HepG2 (cell line): ENCODE data around the gene SRGAP3. TPM values are rescaled to one million over a fixed set of nuclear protein-coding genes. Genes with fewer than 3 reads are reported as not detected.

Source experiments
- ATAC-seq: fragments of 200-7000 bp; cut with Tn5 transposase; 3 replicates; pipeline ENCODE4 v1.9.1; 2020; ENCODE audit warnings: mild to moderate bottlenecking, moderate library complexity
- BruUV-seq: library from RNA; stranded (reverse); fragments of 400-500 nt; replicated peaks from 2 replicates; lab custom pipeline; 2021; lab: Mats Ljungman, UMichigan
- CTCF ChIA-PET: fragments of 300-600 bp; formaldehyde crosslinking; extraction: SDS; loops from one replicate; lab custom pipeline; 2021; ENCODE audit warnings: low total read pairs, inconsistent platforms, low intra/inter-chr PET ratio; lab: Yijun Ruan, JAX
- POLR2A ChIA-PET: fragments of 350-600 bp; sonication (Branson Sonifier 250); formaldehyde crosslinking; loops from one replicate; lab custom pipeline; 2020; ENCODE audit warnings: antibody characterized with exemption, inconsistent platforms; lab: Yijun Ruan, JAX
- DNase-seq: peaks from one replicate; pipeline ENCODE4 v3.0.0-alpha.2; 2015; ENCODE audit warnings: low spot score
- FAIRE-seq: peaks from 3 replicates; lab custom pipeline; 2011; peaks lifted over from hg19 to GRCh38; lab: Jason Lieb, UNC
- H2AFZ ChIP-seq: one replicate; pipeline ENCODE4 v1.6.1; 2011; ENCODE audit warnings: low read length, inconsistent platforms
- H3K27ac ChIP-seq: fragments of 300-600 bp; 3 replicates; pipeline ENCODE4 v1.8.0; 2011; ENCODE audit warnings: mixed run types, mild to moderate bottlenecking, mixed read lengths, low read length, inconsistent platforms; ENCODE audit not compliant: insufficient read depth; ENCODE audit errors: extremely low read length
- H3K27me3 ChIP-seq, 2 experiments: fragments of 200-600 bp in 1 of 2; 2 replicates in 1 of 2; 3 replicates in 1 of 2; pipeline versions ENCODE4 v1.6.0 to v1.8.0; 2011; ENCODE audit warnings: low read length in 2 of 2, mild to moderate bottlenecking in 2 of 2, moderate library complexity in 2 of 2, inconsistent platforms in 1 of 2; ENCODE audit not compliant: insufficient read depth in 2 of 2, control insufficient read depth in 1 of 2
- H3K36me3 ChIP-seq, 2 experiments: fragments of 200-600 bp in 1 of 2; replicated peaks in 1 of 2; 2 replicates in 1 of 2; 3 replicates in 1 of 2; pipeline versions ENCODE4 v1.5.1 to v1.8.0; 2011; ENCODE audit warnings: low read length in 2 of 2, inconsistent platforms in 1 of 2; ENCODE audit not compliant: insufficient read depth in 2 of 2, control insufficient read depth in 1 of 2
- H3K4me1 ChIP-seq: 2 replicates; pipeline ENCODE4 v1.5.1; 2012; ENCODE audit warnings: low read length, inconsistent platforms; ENCODE audit not compliant: insufficient read depth
- H3K4me2 ChIP-seq: 2 replicates; pipeline ENCODE4 v1.6.0; 2011; ENCODE audit warnings: low read depth, low read length, inconsistent platforms
- H3K4me3 ChIP-seq, 3 experiments: fragments of 200-600 bp in 1 of 3; sonication (generic), shearing (Covaris generic) in 1 of 3; replicated peaks in 1 of 3; 2 replicates each; pipeline ENCODE4 v1.5.1; 2011 to 2016; ENCODE audit warnings: low read length in 3 of 3, inconsistent platforms in 2 of 3, low read depth in 2 of 3, mild to moderate bottlenecking in 2 of 3, control low read depth in 1 of 3, mixed read lengths in 1 of 3; ENCODE audit not compliant: insufficient read depth in 1 of 3
- H3K79me2 ChIP-seq: one replicate; pipeline ENCODE4 v1.6.1; 2011; ENCODE audit warnings: low read length, inconsistent platforms; ENCODE audit not compliant: insufficient read depth
- H3K9ac ChIP-seq: 2 replicates; pipeline ENCODE4 v1.6.0; 2011; ENCODE audit warnings: mild to moderate bottlenecking, low read depth, low read length, inconsistent platforms; ENCODE audit not compliant: insufficient read depth
- H3K9me3 ChIP-seq: 2 replicates; pipeline ENCODE4 v1.5.1; 2012; ENCODE audit warnings: mild to moderate bottlenecking, low read length
- H4K20me1 ChIP-seq: 2 replicates; pipeline ENCODE4 v1.6.0; 2011; ENCODE audit warnings: inconsistent platforms, mild to moderate bottlenecking, low read length, moderate library complexity; ENCODE audit not compliant: insufficient read depth
- ATM ChIP-seq: fragments of 450-650 bp; IDR thresholded peaks from 2 replicates; pipeline ENCODE4 v1.7.1; 2017; ENCODE audit warnings: mild to moderate bottlenecking, borderline replicate concordance
- NCOA2 ChIP-seq: sonication (generic); formaldehyde crosslinking; IDR thresholded peaks from 2 replicates; pipeline ENCODE4 v1.8.0; 2022; ENCODE audit warnings: inconsistent platforms
- STAG1 ChIP-seq: sonication (generic); formaldehyde crosslinking; IDR thresholded peaks from 2 replicates; pipeline ENCODE4 v1.4.0; 2020; ENCODE audit warnings: missing genetic modification reagents
- ZFAT ChIP-seq: sonication (generic); formaldehyde crosslinking; conservative IDR thresholded peaks from 2 replicates; pipeline ENCODE4 v1.8.1; 2023; ENCODE audit warnings: missing genetic modification reagents, inconsistent platforms
- WGBS: methylation state at CpG from one replicate; pipeline ENCODE4 v1.1.6; 2017; ENCODE audit warnings: low lambda C conversion rate; 5-methylcytosine and 5-hydroxymethylcytosine counted together
- in situ Hi-C: cut with HindIII; loops from 2 replicates; pipeline ENCODE4 v1.10.0; 2017; ENCODE audit warnings: low pct_unique_long_range_greater_than_20kb; ENCODE audit not compliant: extremely low pct_ligation_motif_present
- intact Hi-C: fragments of 100-400 bp; cut with micrococcal nuclease; formaldehyde crosslinking; loops from one replicate; pipeline ENCODE4 v1.10.0; 2022; ENCODE audit not compliant: unreplicated experiment
- polyA plus RNA-seq, 8 experiments: library from polyadenylated mRNA; depleted of rRNA in 3 of 8; stranded (reverse) in 7 of 8; unstranded in 1 of 8; fragments of >200 nt; fragmentation: Illumina TruSeq in 4 of 8; extraction: Trizol in 4 of 8; gene quantifications; 2 replicates each; pipeline versions ENCODE4 v1.2.1 to v1.2.3, GENCODE V29; 2011 to 2016; ENCODE audit warnings: low read depth in 4 of 8, missing spikeins in 1 of 8, mixed read lengths in 1 of 8; ENCODE audit not compliant: insufficient read depth in 1 of 8
- total RNA-seq, 5 experiments: library from RNA; depleted of rRNA; stranded (reverse); fragments of >200 nt; fragmentation: Illumina TruSeq; extraction: Trizol; gene quantifications; 2 replicates each; pipeline ENCODE4 v1.2.3, GENCODE V29; 2016; ENCODE audit warnings: low read depth in 1 of 5
- TF ChIP-seq, protein P1 (sequence below): sonication (generic); formaldehyde crosslinking; IDR thresholded peaks from 2 replicates; pipeline ENCODE4 v1.5.0; 2020; ENCODE audit warnings: mild to moderate bottlenecking, missing genetic modification reagents, moderate library complexity
- TF ChIP-seq, protein P2 (sequence below): sonication (generic); formaldehyde crosslinking; IDR thresholded peaks from 2 replicates; pipeline ENCODE4 v1.5.0; 2020; ENCODE audit warnings: missing genetic modification reagents, mild to moderate bottlenecking, borderline replicate concordance

Gene SRGAP3
- total and polyA plus RNA-seq, 2 of the 13 experiments (the other 11 are each of a cell fraction or from before 2014, with no cell fraction given) = 1.2 to 1.4 TPM

DNA sequence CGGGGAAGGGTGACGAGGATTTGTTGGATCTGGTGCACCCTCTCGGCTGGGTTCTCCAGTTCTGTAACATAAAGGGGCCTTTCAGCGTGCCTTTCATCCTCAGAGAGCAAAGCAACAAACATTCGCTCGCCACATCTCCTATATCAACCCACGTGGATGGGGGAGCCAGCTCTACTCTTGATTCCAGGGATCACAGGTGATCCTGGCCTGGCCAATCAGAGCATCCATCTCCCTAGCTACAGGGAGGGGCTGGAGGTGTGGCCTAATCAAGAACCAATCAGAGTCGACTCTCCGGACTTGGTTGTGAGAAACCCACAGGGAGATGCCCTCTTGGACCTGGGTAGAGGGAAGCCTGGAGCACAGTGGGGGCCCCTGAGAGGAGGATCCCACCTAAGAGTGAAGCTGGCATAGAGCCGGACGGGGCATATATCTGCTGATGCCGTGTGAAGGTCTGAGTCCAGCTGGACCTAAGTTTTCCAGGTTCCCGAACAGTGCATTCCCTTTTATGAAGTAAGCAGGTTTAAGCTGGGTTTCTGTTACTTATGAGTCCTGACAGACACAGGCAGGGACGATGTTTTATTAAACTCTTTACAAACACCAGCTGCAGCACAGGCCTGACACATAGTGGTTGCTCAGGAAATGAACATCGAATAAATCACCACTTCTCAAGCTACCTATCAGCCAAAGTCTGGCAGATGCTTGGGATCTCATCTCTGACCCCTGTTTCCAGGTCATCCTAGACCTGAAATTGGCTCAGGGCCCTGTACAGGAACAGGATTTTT is 235.5 kb downstream of the SRGAP3 start:
- no peak overlapping the region for H3K4me3 ChIP-seq
- H3K36me3 ChIP-seq = no peaks in the 10 kb centered on the region
- no peaks in the 10 kb centered on the region for H3K79me2 ChIP-seq
- intact Hi-C loops = no loop called here
- in situ Hi-C loops = no loop called here
- no TSS peak for BruUV-seq
- WGBS = 64% methylated on average over 14 of the region's 15 CpGs
- H3K27me3 ChIP-seq = 0 out of 5 replicates have a peak, but pooled peaks cover 0 to 2% of the 10 kb centered on the region in 2 experiments
- H3K4me2 ChIP-seq = no peak overlapping the region
- H3K4me1 ChIP-seq = no peaks in the 10 kb centered on the region
- FAIRE-seq = no peak
- no peak overlapping the region for H2AFZ ChIP-seq
- ChIA-PET POLR2A (no interaction called here), CTCF (no interaction called here)
- no peak for TF ChIP-seq NCOA2 (CRISPR knock-in tag)
- TF ChIP-seq, protein P1, sequence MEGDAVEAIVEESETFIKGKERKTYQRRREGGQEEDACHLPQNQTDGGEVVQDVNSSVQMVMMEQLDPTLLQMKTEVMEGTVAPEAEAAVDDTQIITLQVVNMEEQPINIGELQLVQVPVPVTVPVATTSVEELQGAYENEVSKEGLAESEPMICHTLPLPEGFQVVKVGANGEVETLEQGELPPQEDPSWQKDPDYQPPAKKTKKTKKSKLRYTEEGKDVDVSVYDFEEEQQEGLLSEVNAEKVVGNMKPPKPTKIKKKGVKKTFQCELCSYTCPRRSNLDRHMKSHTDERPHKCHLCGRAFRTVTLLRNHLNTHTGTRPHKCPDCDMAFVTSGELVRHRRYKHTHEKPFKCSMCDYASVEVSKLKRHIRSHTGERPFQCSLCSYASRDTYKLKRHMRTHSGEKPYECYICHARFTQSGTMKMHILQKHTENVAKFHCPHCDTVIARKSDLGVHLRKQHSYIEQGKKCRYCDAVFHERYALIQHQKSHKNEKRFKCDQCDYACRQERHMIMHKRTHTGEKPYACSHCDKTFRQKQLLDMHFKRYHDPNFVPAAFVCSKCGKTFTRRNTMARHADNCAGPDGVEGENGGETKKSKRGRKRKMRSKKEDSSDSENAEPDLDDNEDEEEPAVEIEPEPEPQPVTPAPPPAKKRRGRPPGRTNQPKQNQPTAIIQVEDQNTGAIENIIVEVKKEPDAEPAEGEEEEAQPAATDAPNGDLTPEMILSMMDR = peak; percentile 19; the same call in 1 of the 2 replicates
- no peak for TF ChIP-seq ATM
- TF ChIP-seq, protein P2, sequence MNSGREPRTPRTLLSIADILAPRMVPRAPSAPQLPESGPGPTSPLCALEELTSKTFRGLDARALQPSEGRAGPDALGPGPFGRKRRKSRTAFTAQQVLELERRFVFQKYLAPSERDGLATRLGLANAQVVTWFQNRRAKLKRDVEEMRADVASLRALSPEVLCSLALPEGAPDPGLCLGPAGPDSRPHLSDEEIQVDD (CRISPR knock-in tag) = no peak
- no peak for TF ChIP-seq ZFAT (CRISPR knock-in tag)
- peak; percentile 41 for TF ChIP-seq STAG1 (CRISPR knock-in tag)
- H3K9ac ChIP-seq = no peak overlapping the region
- H4K20me1 ChIP-seq = no peaks in the 10 kb centered on the region
- ATAC-seq = peak; percentile 59
- no peak overlapping the region for H3K27ac ChIP-seq
- DNase-seq = no peak
- H3K9me3 ChIP-seq = no peaks in the 10 kb centered on the region
